Fibroblast of mammary gland (primary cell): ENCODE data around the gene TGFBR1.

Experiments used
- DNase-seq: peaks from one replicate; pipeline ENCODE4 v3.0.0-alpha.2; 2010; ENCODE audit warnings: low read depth
- H3K4me3 ChIP-seq: 2 replicates; pipeline ENCODE4 v1.5.1; 2011; ENCODE audit warnings: low read depth, mild to moderate bottlenecking, low read length, moderate library complexity; ENCODE audit not compliant: control insufficient read depth
- CTCF ChIP-seq: conservative IDR thresholded peaks from 2 replicates; pipeline ENCODE4 v1.5.1; 2011; ENCODE audit warnings: low read depth, low read length, inconsistent platforms; ENCODE audit not compliant: control insufficient read depth, insufficient read depth

TGFBR1 gene

GRCh38 chr9:99058964-99059921 is 45.7 kb upstream of the TGFBR1 start:
- DNase-seq = no peak
- no peak for TF ChIP-seq CTCF
- no peak overlapping the region for H3K4me3 ChIP-seq

GRCh38 chr9:99060621-99061020 is 44.3 kb upstream of the TGFBR1 start:
- DNase-seq = no peak
- no peak for TF ChIP-seq CTCF
- H3K4me3 ChIP-seq = no peak overlapping the region

DNA sequence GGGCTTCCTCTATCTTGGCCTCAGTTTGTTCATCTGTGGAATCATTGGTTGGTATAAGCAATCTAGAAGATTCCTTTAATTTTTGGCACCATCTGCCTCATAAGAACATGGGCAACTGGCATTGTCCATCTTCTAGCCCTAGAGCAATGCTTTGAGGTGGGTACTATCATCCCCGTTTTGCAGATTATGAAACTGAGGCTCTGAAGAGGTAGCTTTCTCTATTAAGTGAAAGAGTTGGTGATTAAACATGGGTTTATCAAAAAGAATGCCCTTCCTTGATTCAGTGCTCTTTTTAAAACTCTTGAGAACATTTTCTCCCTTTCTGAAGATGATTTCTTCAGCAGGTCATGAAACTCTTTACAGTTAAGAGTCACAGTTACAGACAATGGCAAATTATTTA is 42.4 kb upstream of the TGFBR1 start:
- TF ChIP-seq CTCF = no peak
- no peak overlapping the region for H3K4me3 ChIP-seq
- DNase-seq = no peak

DNA sequence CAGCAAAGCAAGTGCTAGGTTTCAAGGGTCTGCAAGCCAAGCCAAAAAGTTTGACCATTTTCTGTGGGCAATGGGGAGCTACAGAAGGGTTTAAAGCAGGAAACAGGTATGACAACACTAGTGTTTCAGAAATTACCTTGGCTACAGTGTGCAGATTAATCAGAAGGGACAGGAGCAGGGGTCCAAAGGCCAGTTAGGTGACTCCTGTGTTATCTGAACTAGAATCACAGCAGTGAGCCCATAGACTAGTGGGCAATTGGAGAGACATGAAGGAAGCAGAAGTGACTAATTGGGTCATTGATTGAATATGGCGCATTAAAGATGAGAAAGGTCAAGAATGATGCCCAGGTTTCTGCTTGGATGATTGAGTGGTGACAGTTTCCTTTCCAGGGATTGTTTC is 41.4 kb upstream of the TGFBR1 start:
- no peak for TF ChIP-seq CTCF
- H3K4me3 ChIP-seq = no peak overlapping the region
- DNase-seq = no peak

DNA sequence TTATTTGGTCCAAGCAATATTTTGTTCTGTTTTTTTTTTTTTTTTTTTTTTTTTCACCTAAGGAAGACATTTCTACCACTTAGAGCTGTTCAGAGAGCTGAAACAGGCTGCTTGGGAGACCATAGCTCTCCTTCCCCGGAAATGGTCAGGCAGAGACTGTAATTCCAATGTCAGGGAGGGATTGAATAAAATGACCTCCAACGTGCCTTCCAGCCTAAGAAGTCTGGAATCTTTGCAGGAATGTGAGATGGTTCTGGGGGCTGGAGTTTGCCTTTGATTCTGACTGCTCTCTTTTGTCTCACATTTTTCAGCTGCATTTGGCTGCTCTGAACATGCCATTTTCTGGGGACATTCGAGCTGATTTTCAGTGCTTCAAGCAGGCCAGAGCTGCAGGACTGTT is 38.3 kb upstream of the TGFBR1 start:
- no peak overlapping the region for H3K4me3 ChIP-seq
- no peak for DNase-seq
- TF ChIP-seq CTCF = no peak

- TF ChIP-seq CTCF = no peak
- H3K4me3 ChIP-seq = no peak overlapping the region
- no peak for DNase-seq
Measured at GRCh38 chr9:99069075-99069474, 35.8 kb upstream of the TGFBR1 start.
